ENCODE data around the gene DSCAML1. TPM values are rescaled to one million over a fixed set of nuclear protein-coding genes. Genes with fewer than 3 reads are reported as not detected.

DSCAML1 gene
- total RNA-seq, 1 experiment from 2014 or later, result 0.15 TPM

DNA sequence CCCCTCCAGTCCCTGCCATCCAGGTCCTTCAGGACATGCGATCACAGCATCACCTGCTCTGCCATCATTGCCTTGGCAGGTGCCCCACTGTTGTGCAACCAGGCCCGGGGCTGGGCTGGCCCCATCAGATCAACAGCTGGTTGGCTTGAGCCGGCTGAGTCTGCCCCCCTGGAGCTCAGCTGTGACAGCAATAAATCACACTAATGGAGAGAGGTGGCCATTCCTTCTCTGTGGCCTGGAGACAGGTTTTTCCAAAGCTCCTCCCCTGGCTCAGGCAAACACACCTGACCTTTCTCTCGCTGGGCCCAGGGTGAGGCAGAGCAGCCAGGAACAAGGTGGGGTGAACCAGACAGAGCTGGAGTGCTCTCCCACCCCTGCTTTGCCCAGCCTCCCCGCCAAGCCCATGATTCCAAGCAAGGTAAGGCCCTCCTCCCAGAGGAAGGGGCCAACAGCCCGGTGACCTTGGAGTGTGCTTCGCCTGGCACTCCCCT lies 36.4 kb upstream of the DSCAML1 start:
- H2BK120ac ChIP-seq (ENCODE audit: low read depth, low read length, poor library complexity, severe bottlenecking), result no peak overlapping the region
- no peak overlapping the region for H2BK20ac ChIP-seq (ENCODE audit: low read depth, low read length, poor library complexity, severe bottlenecking)
- no peak overlapping the region for H2BK12ac ChIP-seq (ENCODE audit: insufficient read length, low read depth, low read length)
- Mint-ChIP-seq H3K9me3 (no peaks in the 10 kb centered on the region), H3K36me3 (ENCODE audit: insufficient read depth in 1 of 3, low read depth in 3 of 3) (peaks cover 0 to 5% (median 0%) of the 10 kb centered on the region in 3 experiments; a peak in 2 of 7 replicates), H3K4me3 (no peak overlapping the region), H3K27me3 (ENCODE audit: low read depth) (peaks cover 6% of the 10 kb centered on the region), H3K27ac (no peak overlapping the region), H3K4me1 (peaks cover 27 to 33% of the 10 kb centered on the region in 2 experiments)
- H3K14ac ChIP-seq (ENCODE audit: insufficient read depth, low read length), result no peak overlapping the region
- H3K79me1 ChIP-seq (ENCODE audit: insufficient read depth, low read depth, low read length, poor library complexity, severe bottlenecking), result no peaks in the 10 kb centered on the region
- no peak overlapping the region for H3K9ac ChIP-seq (ENCODE audit: extremely low read depth, insufficient read length, low read length)
- peak; percentile 25 for DNase-seq
- H4K8ac ChIP-seq (replicated peaks; ENCODE audit: insufficient read length, low read depth, low read length), result no peak overlapping the region
- no peaks in the 10 kb centered on the region for H3K27me3 ChIP-seq (ENCODE audit: insufficient read depth, low read length)
- H4K5ac ChIP-seq (ENCODE audit: insufficient read length, low read depth, low read length), result no peak overlapping the region
- no peaks in the 10 kb centered on the region for H3K4me1 ChIP-seq (ENCODE audit: insufficient read depth, low read length)
- no peaks in the 10 kb centered on the region for H3K9me3 ChIP-seq (ENCODE audit: control insufficient read depth, low read depth, low read length)
- no peak overlapping the region for H2AFZ ChIP-seq (ENCODE audit: low read length)
- no peak overlapping the region for H2AK5ac ChIP-seq (ENCODE audit: insufficient read length, low read length)
- no peak overlapping the region for H3K56ac ChIP-seq (ENCODE audit: insufficient read length, low read depth, low read length)
- peaks cover 2% of the 10 kb centered on the region for H4K20me1 ChIP-seq (ENCODE audit: control insufficient read depth, insufficient read depth, insufficient read length)
- H3K4me2 ChIP-seq (ENCODE audit: insufficient read depth, insufficient read length, low read length), result no peak overlapping the region
- no peak overlapping the region for H3K23ac ChIP-seq (ENCODE audit: insufficient read length, low read depth, low read length)
- WGBS (ENCODE audit: extremely low coverage, insufficient read length, low lambda C conversion rate), result no CpG with 5 or more reads among the region's 7 CpGs
- no peak overlapping the region for H2BK5ac ChIP-seq (ENCODE audit: insufficient read length, low read length)
- no peak overlapping the region for H2BK15ac ChIP-seq (ENCODE audit: low read depth, low read length)
- TF ChIP-seq, protein P1, sequence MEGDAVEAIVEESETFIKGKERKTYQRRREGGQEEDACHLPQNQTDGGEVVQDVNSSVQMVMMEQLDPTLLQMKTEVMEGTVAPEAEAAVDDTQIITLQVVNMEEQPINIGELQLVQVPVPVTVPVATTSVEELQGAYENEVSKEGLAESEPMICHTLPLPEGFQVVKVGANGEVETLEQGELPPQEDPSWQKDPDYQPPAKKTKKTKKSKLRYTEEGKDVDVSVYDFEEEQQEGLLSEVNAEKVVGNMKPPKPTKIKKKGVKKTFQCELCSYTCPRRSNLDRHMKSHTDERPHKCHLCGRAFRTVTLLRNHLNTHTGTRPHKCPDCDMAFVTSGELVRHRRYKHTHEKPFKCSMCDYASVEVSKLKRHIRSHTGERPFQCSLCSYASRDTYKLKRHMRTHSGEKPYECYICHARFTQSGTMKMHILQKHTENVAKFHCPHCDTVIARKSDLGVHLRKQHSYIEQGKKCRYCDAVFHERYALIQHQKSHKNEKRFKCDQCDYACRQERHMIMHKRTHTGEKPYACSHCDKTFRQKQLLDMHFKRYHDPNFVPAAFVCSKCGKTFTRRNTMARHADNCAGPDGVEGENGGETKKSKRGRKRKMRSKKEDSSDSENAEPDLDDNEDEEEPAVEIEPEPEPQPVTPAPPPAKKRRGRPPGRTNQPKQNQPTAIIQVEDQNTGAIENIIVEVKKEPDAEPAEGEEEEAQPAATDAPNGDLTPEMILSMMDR (conservative IDR thresholded peaks at IDR 0.05), result no peak
- no peak overlapping the region for H4K91ac ChIP-seq (ENCODE audit: insufficient read length, low read depth, low read length)
- no peaks in the 10 kb centered on the region for H3K79me2 ChIP-seq (ENCODE audit: insufficient read depth, low read length)
- H3K18ac ChIP-seq (ENCODE audit: insufficient read length, low read depth, low read length), result no peak overlapping the region
- H3K4ac ChIP-seq (ENCODE audit: low read depth, low read length), result no peak overlapping the region
- no peak overlapping the region for H3K27ac ChIP-seq (ENCODE audit: insufficient read length, low read depth, low read length)
- no peaks in the 10 kb centered on the region for H3K23me2 ChIP-seq (ENCODE audit: insufficient read length, low read depth, low read length, poor library complexity, severe bottlenecking)
- H3T11ph ChIP-seq (ENCODE audit: low read length), result no peak overlapping the region

All from H9 (cell line).